Activated CD8-positive, alpha-beta memory T cell treated with anti-CD3 and anti-CD28 coated beads for 48 hours (primary cell): Measurements from ENCODE around the gene UQCR10.

Experiments used
- DNase-seq, 3 experiments: peaks; one replicate each; pipeline ENCODE4 v3.0.0-alpha.2; 2020; ENCODE audit warnings: low read depth in 2 of 3, low spot score in 2 of 3

UQCR10 gene

GRCh38 chr22:29767171-29768051, at the start of gene UQCR10:
Gene UQCR10, plus strand, starts transcription at chr22:29767369. Its CDS starts 30 bp downstream, at chr22:29767399.
- peak; percentile 71 to 84 (median 76) for DNase-seq

GRCh38 chr22:29717789-29718188, 49.4 kb upstream of the UQCR10 start:
- DNase-seq = no peak

- no peak for DNase-seq
Measured at GRCh38 chr22:29718949-29719898, 47.9 kb upstream of the UQCR10 start.

- no peak for DNase-seq
Measured at GRCh38 chr22:29719899-29720645, 47.1 kb upstream of the UQCR10 start, which contains the start of gene CABP7. Gene CABP7, plus strand, starts transcription at chr22:29720003. Its CDS starts 422 bp downstream, at chr22:29720425.

GRCh38 chr22:29720811-29721323, 46.3 kb upstream of the UQCR10 start:
- DNase-seq = no peak

GRCh38 chr22:29722151-29722550, 45.0 kb upstream of the UQCR10 start:
- DNase-seq = no peak

GRCh38 chr22:29722587-29722986, 44.6 kb upstream of the UQCR10 start:
- DNase-seq = no peak

GRCh38 chr22:29723766-29724165, 43.4 kb upstream of the UQCR10 start:
- DNase-seq = no peak

GRCh38 chr22:29724843-29725242, 42.3 kb upstream of the UQCR10 start:
- no peak for DNase-seq

GRCh38 chr22:29726106-29726505, 41.1 kb upstream of the UQCR10 start:
- no peak for DNase-seq

GRCh38 chr22:29726512-29727130, 40.5 kb upstream of the UQCR10 start:
- no peak for DNase-seq

GRCh38 chr22:29727131-29727523, 40.0 kb upstream of the UQCR10 start:
- no peak for DNase-seq

GRCh38 chr22:29729161-29729560, 38.0 kb upstream of the UQCR10 start:
- no peak for DNase-seq

- DNase-seq = no peak
Measured at GRCh38 chr22:29731058-29731850, 35.9 kb upstream of the UQCR10 start.

- no peak for DNase-seq
Measured at GRCh38 chr22:29732883-29733282, 34.3 kb upstream of the UQCR10 start.

GRCh38 chr22:29733362-29734201, 33.6 kb upstream of the UQCR10 start:
- no peak for DNase-seq

- DNase-seq = no peak
Measured at GRCh38 chr22:29734406-29734805, 32.8 kb upstream of the UQCR10 start.

GRCh38 chr22:29734838-29735237, 32.3 kb upstream of the UQCR10 start:
- DNase-seq = no peak

- DNase-seq = no peak
Measured at GRCh38 chr22:29735416-29735815, 31.8 kb upstream of the UQCR10 start.
